ENCODE measurements around the gene PARN.

DNA sequence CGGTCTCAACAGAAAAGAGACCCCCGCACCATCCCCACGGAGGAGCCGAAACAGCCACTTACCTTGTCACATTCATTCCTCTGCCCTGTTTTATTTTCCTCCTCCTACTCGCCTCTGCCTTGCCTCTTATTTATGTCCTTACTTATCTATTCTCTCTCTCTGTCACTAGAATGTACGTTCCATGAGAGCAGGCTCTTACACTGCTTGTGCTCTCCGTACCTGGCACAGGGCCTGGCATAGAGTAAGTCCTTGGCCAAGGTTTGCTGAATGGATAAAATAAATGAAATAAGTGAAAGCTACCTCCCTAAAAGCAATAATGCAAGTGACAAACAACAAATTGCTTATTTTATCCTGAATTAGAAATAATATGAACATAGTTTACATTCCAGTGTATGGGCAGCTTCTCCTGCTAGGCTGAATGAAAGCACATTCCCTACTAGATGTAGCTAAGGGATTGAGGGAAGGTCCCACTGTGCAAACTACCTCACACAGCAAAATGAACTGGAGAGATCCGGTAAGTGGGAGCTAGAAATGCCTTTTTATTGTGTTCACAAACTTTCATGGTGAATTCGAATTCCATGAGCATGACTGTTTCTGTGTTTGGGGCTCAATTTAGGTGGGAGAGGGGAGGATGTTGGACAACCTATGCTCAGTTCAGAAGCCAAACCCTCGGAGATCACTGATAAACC, 173.1 kb downstream of the PARN start:
- TF ChIP-seq ETV5 (CRISPR knock-in tag; IDR thresholded peaks at IDR 0.05; ENCODE audit: low read depth) (no peak), ZNF146 (CRISPR knock-in tag; IDR thresholded peaks at IDR 0.05; ENCODE audit: unreplicated experiment) (no peak), RFX5 (IDR thresholded peaks at IDR 0.05; ENCODE audit: low read depth, low read length) (no peak), POLR2A (conservative IDR thresholded peaks at IDR 0.05) (no peak), JUN (IDR thresholded peaks at IDR 0.05; ENCODE audit: borderline replicate concordance, low read depth, low read length) (no peak), JUN (CRISPR knock-in tag; IDR thresholded peaks at IDR 0.05; ENCODE audit: borderline replicate concordance) (no peak), RAD21 (CRISPR knock-in tag; conservative IDR thresholded peaks at IDR 0.05 in 1 of 2, IDR thresholded peaks at IDR 0.05 in 1 of 2) (no peak), FIP1L1 (IDR thresholded peaks at IDR 0.05; ENCODE audit: low read depth, low read length, poor library complexity, severe bottlenecking) (no peak), ELF4 (CRISPR knock-in tag; IDR thresholded peaks at IDR 0.05) (no peak)
- TF ChIP-seq, protein P1, sequence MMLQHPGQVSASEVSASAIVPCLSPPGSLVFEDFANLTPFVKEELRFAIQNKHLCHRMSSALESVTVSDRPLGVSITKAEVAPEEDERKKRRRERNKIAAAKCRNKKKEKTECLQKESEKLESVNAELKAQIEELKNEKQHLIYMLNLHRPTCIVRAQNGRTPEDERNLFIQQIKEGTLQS (IDR thresholded peaks at IDR 0.05): no peak
- TF ChIP-seq, protein P1 (CRISPR knock-in tag; conservative IDR thresholded peaks at IDR 0.05): no peak
- TF ChIP-seq, protein P2, sequence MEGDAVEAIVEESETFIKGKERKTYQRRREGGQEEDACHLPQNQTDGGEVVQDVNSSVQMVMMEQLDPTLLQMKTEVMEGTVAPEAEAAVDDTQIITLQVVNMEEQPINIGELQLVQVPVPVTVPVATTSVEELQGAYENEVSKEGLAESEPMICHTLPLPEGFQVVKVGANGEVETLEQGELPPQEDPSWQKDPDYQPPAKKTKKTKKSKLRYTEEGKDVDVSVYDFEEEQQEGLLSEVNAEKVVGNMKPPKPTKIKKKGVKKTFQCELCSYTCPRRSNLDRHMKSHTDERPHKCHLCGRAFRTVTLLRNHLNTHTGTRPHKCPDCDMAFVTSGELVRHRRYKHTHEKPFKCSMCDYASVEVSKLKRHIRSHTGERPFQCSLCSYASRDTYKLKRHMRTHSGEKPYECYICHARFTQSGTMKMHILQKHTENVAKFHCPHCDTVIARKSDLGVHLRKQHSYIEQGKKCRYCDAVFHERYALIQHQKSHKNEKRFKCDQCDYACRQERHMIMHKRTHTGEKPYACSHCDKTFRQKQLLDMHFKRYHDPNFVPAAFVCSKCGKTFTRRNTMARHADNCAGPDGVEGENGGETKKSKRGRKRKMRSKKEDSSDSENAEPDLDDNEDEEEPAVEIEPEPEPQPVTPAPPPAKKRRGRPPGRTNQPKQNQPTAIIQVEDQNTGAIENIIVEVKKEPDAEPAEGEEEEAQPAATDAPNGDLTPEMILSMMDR (IDR thresholded peaks at IDR 0.05 in 2 of 3, conservative IDR thresholded peaks at IDR 0.05 in 1 of 3; ENCODE audit: insufficient read depth in 2 of 3, low read depth in 1 of 3, low read length in 3 of 3): no peak

Data from K562 (cell line).